Activated gamma-delta T cell treated with anti-CD3 and anti-CD28 coated beads, Interleukin-2, amount 50 U/mL, for 16 hours (primary cell): ENCODE data around the gene GALNT11.
"Not testable (repeated sequence)": the region's sequence is repeated elsewhere in the genome, so short reads cannot be mapped to it uniquely, and the experiment has no call there.

Source experiments
- DNase-seq: peaks from one replicate; pipeline ENCODE4 v3.0.0-alpha.2; 2020; ENCODE audit warnings: low read depth

Gene GALNT11

GRCh38 chr7:152027491-152028365 lies 2.3 kb downstream of the GALNT11 start:
- peak; percentile 27 for DNase-seq

DNA sequence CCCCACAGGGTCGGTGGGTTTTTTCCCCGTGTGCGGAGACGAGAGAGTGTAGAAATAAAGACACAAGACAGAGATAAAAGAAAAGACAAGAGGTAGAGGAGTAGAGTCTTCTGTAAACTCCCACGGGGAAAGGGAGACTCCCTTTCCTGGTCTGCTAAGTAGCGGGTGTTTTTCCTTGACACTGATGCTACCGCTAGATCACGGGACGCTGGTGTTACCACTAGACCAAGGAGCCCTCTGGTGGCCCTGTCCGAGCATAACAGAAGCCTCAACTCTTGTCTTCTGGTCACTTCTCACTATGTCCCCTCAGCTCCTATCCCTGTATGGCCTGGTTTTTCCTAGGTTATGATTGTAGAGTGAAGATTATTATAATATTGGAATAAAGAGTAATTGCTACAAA lies 4.6 kb downstream of the GALNT11 start:
- not testable (repeated sequence) for DNase-seq

DNA sequence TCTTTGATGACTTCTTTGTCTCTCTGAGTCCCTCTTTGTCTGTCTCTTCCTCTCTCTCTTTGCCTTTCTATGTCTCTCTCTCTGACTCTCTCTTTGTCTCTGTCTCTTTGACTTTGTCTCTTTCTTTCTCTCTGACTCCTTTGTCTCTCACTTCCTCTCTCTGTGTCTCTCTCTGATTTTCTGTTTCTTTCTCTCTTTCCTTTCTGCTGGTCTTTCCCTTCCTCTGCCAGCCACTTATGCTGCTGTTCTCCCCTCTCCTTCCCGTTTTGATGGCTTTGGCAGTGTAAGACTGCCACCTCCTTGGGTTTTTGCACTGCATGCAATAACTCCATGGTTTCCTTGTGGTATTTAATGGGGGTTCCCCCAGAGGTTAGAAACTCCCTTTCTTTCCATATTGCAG lies 5.2 kb downstream of the GALNT11 start:
- not testable (repeated sequence) for DNase-seq

- no peak for DNase-seq
Measured at GRCh38 chr7:152035817-152036216, 10.3 kb downstream of the GALNT11 start.

GRCh38 chr7:152038410-152038809 lies 12.9 kb downstream of the GALNT11 start:
- not testable (repeated sequence) for DNase-seq

GRCh38 chr7:152043086-152043485 lies 17.6 kb downstream of the GALNT11 start:
- DNase-seq: not testable (repeated sequence)

DNA sequence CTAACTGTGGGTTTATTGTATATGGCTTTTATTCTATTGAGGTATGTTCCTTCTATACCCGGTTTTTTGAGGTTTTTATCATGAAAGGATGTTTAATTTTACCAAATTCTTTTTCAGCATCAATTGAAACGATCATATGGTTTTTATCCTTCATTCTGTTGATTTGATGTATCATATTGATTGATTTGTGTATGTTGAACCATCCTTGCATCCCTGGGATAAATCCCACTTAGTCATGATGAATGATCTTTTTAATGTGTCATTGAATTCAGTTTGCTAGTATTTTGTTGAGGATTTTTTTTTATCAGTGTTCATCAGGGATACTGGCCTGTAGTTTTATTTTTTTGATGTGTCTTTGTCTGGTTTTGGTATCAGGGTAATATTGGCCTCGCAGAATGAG lies 19.4 kb downstream of the GALNT11 start:
- not testable (repeated sequence) for DNase-seq

DNA sequence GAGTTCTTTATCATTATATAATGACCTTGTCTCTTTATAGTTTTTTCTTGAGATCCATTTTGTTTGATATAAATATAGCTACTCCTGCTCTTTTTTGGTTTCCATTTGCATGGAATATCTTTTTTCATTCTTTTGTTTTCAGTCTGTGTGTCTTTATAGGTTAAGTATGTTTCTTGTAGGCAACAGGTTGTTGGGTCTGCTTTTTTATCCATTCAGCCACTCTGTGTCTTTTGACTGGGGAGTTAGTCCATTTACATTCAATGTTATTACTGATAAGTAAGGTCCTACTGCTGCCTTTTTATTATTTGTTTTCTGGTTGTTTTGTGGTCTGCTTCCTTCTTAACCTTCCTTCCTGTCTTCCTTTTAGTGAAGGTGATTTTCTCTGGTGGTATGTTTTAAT lies 21.1 kb downstream of the GALNT11 start:
- DNase-seq: no peak

DNA sequence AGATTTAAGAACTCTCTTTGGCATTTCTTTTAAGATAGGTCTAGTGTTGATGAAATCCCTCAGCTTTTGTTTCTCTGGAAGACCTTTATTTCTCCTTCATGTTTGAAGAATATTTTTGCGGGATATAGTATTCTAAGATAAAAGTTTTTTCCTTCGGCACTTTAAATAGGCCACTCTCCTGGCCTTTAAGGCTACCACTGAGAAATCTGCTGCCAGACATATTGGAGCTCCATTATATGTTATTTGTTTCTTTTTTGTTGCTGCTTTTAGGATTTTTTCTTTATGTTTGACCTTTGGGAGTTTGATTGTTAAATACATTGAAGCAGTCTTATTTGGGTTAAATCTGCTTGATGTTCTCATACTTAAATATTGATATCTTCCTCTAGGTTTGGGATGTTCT lies 22.6 kb downstream of the GALNT11 start:
- no peak for DNase-seq

DNA sequence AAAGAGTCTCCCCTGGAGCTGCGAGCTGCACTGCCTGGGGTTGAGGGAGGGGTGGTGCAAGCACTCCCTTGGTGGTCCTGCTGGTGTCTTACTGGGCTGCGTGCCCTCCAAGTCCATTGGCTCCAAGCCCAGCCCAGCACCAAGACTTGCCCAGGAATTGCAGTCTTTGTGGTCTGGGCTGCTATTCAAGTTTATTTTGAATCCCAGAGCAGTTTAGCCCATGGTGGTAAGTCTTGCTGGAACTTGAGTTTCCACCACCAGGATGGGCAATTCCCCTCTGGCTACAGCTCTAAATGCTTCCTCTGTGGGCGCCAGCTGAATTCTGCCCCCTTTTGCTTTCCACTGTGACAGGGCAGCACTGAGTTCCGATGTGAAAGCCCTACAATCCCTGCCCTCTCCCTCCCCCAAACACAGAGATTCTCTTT lies 25.1 kb downstream of the GALNT11 start:
- DNase-seq: no peak

GRCh38 chr7:152051968-152052367 lies 26.5 kb downstream of the GALNT11 start:
- DNase-seq: no peak

DNA sequence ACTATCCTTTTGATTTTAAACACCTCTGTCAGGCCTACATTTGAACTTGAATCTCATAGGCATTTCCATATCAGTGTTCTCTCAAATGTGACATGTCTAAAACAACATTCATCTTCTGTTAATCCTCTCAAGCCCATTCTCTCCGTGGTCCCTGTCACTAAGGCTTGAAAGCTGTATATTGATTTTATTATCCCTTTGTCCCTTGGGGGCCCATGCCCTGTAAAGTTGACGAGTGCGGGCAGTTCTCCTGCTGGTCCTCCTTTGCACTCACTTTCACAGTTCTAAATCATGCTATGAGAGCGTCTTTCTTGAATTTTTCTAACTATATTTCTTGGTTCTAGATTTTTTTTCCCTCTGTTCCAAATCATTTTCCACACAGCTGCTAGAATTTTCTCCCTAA lies 27.3 kb downstream of the GALNT11 start:
- DNase-seq: no peak

DNA sequence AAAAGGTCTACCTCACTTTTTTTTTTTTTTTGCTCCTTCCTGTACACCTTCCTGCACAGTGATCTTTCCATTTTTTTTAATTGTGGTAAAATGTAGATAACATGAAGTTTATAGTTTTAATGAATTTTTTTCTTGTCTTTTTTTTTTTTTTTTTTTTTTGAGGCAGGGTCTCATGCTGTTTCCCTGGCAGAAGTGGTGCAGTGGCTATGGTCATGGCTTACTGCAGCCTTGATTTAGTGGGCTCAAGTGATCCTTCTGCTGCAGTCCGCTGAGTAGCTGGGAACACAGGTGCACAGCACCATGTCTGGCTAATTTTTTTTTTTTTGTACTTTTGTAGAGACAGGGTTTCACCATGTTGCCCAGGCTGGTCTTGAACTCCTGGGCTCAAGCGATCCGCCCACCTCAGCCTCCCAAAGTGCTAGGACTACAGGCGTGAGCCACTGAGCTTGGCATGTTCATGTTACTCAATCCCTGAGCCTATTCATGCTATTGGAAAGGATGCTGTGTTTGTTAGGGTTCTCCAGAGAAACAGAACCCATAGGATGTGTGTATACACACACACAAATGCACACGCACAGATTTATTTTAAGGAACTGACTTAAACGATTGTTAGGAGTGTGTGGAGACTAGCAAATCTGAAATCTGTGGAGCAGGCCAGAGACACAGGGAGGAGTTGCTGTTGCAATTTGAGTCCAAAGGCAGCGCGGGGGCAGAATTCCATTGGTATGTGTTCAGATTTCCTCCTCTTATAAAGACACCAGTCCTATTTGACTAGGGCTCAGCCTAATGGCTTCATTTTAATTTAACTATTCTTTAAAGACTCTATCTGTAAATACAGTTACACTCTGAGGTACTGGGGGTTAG lies 29.1 kb downstream of the GALNT11 start:
- DNase-seq: no peak

- DNase-seq: no peak
Measured at GRCh38 chr7:152056621-152057274, 31.3 kb downstream of the GALNT11 start.

DNA sequence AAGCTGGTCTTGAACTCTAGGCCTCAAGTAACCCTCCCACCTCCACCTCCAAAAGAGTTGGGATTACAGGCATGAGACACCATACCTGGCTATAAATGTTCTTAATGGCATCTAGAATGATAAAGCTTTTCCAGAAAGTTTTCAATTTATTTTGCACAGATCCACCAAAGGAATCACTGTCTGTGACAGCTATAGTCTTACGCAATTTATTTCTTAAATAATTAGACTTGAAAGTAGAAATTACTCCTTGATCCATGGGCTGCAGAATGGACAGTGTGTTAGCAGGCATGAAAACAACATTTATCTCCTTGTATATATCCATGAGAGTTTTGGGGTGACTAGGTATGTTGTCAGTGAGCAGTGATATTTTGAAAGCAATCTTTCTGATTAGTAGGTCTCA lies 33.8 kb downstream of the GALNT11 start:
- DNase-seq: no peak

DNA sequence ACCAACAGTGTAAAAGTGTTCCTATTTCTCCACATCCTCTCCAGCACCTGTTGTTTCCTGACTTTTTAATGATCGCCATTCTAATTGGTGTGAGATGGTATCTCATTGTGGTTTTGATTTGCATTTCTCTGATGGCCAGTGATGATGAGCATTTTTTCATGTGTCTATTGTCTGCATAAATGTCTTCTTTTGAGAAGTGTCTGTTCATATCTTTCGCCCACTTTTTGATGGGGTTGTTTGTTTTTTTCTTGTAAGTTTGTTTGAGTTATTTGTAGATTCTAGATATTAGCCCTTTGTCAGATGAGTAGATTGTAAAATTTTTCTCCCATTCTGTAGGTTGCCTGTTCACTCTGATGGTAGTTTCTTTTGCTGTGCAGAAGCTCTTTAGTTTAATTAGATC lies 35.6 kb downstream of the GALNT11 start:
- not testable (repeated sequence) for DNase-seq

DNA sequence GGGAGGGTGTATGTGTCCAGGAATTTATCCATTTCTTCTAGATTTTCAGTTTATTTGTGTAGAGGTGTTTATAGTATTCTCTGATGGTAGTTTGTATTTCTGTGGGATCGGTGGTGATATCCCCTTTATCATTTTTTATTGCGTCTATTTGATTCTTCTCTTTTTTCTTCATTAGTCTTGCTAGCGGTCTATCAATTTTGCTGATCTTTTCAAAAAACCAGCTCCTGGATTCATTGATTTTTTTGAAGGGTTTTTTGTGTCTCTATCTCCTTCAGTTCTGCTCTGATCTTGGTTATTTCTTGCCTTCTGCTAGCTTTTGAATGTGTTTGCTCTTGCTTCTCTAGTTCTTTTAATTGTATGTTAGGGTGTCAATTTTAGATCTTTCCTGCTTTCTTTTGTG lies 37.7 kb downstream of the GALNT11 start:
- not testable (repeated sequence) for DNase-seq

DNA sequence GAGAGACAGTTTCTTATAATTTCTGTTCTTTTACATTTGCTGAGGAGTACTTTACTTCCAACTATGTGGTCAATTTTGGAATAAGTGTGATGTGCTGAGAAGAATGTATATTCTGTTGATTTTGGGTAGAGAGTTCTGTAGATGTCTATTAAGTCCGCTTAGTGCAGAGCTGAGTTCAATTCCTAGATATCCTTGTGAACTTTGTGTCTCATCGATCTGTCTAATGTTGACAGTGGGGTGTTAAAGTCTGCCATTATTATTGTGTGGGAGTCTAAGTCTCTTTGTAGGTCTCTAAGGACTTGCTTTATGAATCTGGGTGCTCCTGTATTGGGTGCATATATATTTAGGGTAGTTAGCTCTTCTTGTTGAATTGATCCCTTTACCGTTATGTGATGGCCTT lies 38.3 kb downstream of the GALNT11 start:
- DNase-seq: not testable (repeated sequence)

DNA sequence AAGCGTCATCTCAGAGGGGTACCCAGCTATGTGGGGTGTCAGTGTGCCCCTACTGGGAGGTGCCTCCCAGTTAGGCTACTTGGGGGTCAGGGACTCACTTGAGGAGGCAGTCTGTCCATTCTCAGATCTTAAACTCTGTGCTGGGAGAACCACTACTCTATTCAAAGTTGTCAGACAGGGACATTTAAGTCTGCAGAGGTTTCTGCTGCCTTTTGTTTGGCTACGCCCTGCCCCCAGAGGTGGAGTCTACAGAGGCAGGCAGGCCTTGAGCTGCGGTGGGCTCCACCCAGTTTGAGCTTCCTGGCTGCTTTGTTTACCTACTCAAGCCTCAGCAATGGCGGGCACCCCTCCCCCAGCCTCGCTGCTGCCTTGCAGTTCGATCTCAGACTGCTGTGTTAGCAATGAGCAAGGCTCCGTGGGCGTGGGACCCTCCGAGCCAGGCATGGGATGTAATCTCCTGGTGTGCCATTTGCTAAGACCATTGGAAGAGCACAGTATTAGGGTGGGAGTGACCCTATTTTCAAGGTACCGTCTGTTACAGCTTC lies 40.4 kb downstream of the GALNT11 start:
- not testable (repeated sequence) for DNase-seq

GRCh38 chr7:152072421-152072820 lies 46.9 kb downstream of the GALNT11 start:
- no peak for DNase-seq

DNA sequence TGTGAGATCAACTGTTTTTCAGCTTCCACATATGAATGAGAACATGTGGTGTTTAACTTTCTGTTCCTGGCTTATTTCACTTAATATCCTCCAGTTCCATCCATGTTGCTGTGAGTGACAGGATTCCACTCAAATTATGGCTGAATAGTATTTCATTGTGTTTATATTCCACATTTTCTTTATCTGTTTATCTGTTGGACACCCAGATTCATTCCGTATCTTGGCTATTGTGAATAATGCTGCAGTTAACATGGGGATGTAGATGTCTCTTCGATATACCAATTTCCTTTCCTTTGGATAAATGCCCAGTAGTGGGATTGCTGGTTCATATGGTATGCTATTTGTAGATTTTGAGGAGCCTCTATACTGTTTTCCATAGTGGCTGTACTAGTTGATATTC lies 47.9 kb downstream of the GALNT11 start:
- no peak for DNase-seq

- DNase-seq: no peak
Measured at GRCh38 chr7:152074673-152075072, 49.2 kb downstream of the GALNT11 start.
